Heart left ventricle (tissue), 13 donors: ENCODE measurements around the gene FAM98C.

Source experiments
- POLR2A ChIP-seq, 2 donors: fragments of 450-650 bp; IDR thresholded peaks; one replicate each; pipeline ENCODE4 v1.6.1; 2017; ENCODE audit warnings: antibody characterized with exemption in 2 of 2, mild to moderate bottlenecking in 2 of 2, moderate library complexity in 2 of 2
- TF ChIP-seq, protein P1 (sequence below), 12 donors: fragments of 200-600 bp; sonication (generic) in 4 of 12; IDR thresholded peaks; one replicate each; pipeline versions ENCODE4 v1.5.0 to v1.8.0; 2018 to 2022; ENCODE audit warnings: antibody characterized with exemption in 12 of 12, mild to moderate bottlenecking in 5 of 12
- donor health status: ischemic (EF 13 %, LVEDD 7.1; RV severe dilation, severe dysfunction).
- donor health status: DM: no; HTN: yes; CAD: no.
- donor health status: DM: no; HTN: no; CAD: no.
- donor health status: ischemic (EF 25% LVEDD 6.9; RV normal size, moderate dysfunction).
- donor health status: ischemic (EF 25% LVEDD 5.7; RV mildly dilated, moderate dysfunction).
- donor health status: ischemic (EF 35%, LVEDD 5.7; RV mildly dilated, moderate dysfunction).
- donor health status: nonischemic (EF 11% LVEDD 7.7; RV severe dilation, severe dysfunction).
- donor health status: DM: yes; HTN: yes; CAD: no.
- donor health status: PGD.
- donor health status: ischemic (EF 29% LVEDD 5.4; RV normal size, mild dysfunction).
- donor health status: nonischemic (EF 23%, LVEDD 6.1; RV moderate dilation, normal function).

- no peak for TF ChIP-seq POLR2A (IDR thresholded peaks at IDR 0.05)
- TF ChIP-seq, protein P1, sequence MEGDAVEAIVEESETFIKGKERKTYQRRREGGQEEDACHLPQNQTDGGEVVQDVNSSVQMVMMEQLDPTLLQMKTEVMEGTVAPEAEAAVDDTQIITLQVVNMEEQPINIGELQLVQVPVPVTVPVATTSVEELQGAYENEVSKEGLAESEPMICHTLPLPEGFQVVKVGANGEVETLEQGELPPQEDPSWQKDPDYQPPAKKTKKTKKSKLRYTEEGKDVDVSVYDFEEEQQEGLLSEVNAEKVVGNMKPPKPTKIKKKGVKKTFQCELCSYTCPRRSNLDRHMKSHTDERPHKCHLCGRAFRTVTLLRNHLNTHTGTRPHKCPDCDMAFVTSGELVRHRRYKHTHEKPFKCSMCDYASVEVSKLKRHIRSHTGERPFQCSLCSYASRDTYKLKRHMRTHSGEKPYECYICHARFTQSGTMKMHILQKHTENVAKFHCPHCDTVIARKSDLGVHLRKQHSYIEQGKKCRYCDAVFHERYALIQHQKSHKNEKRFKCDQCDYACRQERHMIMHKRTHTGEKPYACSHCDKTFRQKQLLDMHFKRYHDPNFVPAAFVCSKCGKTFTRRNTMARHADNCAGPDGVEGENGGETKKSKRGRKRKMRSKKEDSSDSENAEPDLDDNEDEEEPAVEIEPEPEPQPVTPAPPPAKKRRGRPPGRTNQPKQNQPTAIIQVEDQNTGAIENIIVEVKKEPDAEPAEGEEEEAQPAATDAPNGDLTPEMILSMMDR (IDR thresholded peaks at IDR 0.05) = peak in 1 of 12 donors; percentile 1
Observed at GRCh38 chr19:38385057-38385803, 17.7 kb upstream of the FAM98C start.
